DMS53 treated with DMSO at 0.1 percent for 48 hours (cell line): ENCODE data around the gene PSEN1.

ENCODE experiments used
- DNase-seq: peaks from one replicate; lab custom pipeline; 2025; ENCODE audit not compliant: unreplicated experiment; lab: John Stamatoyannopoulos, UW

Gene PSEN1

GRCh38 chr14:73136387-73137225, at the start of gene PSEN1:
PSEN1 (plus strand) TSS chr14:73136507; CDS start chr14:73148020, 11,513 bp downstream.
- DNase-seq: peak; percentile 58

GRCh38 chr14:73091044-73091443, 45.3 kb upstream of the PSEN1 start:
- DNase-seq: no peak

GRCh38 chr14:73097421-73097820, 38.9 kb upstream of the PSEN1 start:
- DNase-seq: no peak

- DNase-seq: no peak
These were observed 36.0 kb upstream of the PSEN1 start for GRCh38 chr14:73100334-73100733.

- no peak for DNase-seq
These were observed 33.4 kb upstream of the PSEN1 start for GRCh38 chr14:73102806-73103497.

GRCh38 chr14:73105050-73105449, 31.3 kb upstream of the PSEN1 start:
- DNase-seq: no peak

- no peak for DNase-seq
These were observed 30.6 kb upstream of the PSEN1 start for GRCh38 chr14:73105727-73106126.

- DNase-seq: no peak
These were observed 20.1 kb upstream of the PSEN1 start for GRCh38 chr14:73116079-73116665.

- no peak for DNase-seq
These were observed 12.0 kb upstream of the PSEN1 start for GRCh38 chr14:73124180-73124894.

GRCh38 chr14:73125169-73125588, 11.1 kb upstream of the PSEN1 start:
- no peak for DNase-seq

- DNase-seq: no peak
These were observed 10.6 kb upstream of the PSEN1 start for GRCh38 chr14:73125746-73126145.

- no peak for DNase-seq
These were observed 2.5 kb upstream of the PSEN1 start for GRCh38 chr14:73133795-73134194.

GRCh38 chr14:73136085-73136386, 271 bp upstream of the PSEN1 start:
- DNase-seq: no peak

- no peak for DNase-seq
These were observed 4.6 kb downstream of the PSEN1 start for GRCh38 chr14:73140811-73141323.

GRCh38 chr14:73142216-73142615, 5.9 kb downstream of the PSEN1 start:
- DNase-seq: no peak

- no peak for DNase-seq
These were observed 6.7 kb downstream of the PSEN1 start for GRCh38 chr14:73143003-73143402.

- DNase-seq: no peak
These were observed 7.3 kb downstream of the PSEN1 start for GRCh38 chr14:73143617-73144016.

GRCh38 chr14:73145371-73145770, 9.1 kb downstream of the PSEN1 start:
- DNase-seq: no peak

- no peak for DNase-seq
These were observed 9.8 kb downstream of the PSEN1 start for GRCh38 chr14:73146111-73146510.

GRCh38 chr14:73149753-73150152, 13.4 kb downstream of the PSEN1 start:
- no peak for DNase-seq

GRCh38 chr14:73153272-73153671, 17.0 kb downstream of the PSEN1 start:
- DNase-seq: no peak
